Thymus (tissue), 14 donors: ENCODE data around the gene DBX2. TPM values are rescaled to one million over a fixed set of nuclear protein-coding genes. Genes with fewer than 3 reads are reported as not detected.
"Not testable (repeated sequence)": the region's sequence is repeated elsewhere in the genome, so short reads cannot be mapped to it uniquely, and the experiment has no call there.

ENCODE experiments used
- DNase-seq, 9 donors: peaks; one replicate each; pipeline ENCODE4 v3.0.0-alpha.2; 2013; ENCODE audit warnings: low spot score in 9 of 9, low read depth in 6 of 9, missing footprints in 1 of 9
- H3K27ac ChIP-seq, 2 donors: one replicate each; pipeline ENCODE4 v1.5.1; 2013; ENCODE audit warnings: control low read depth in 1 of 2, low read depth in 1 of 2, low read length in 1 of 2, mild to moderate bottlenecking in 1 of 2, moderate library complexity in 1 of 2
- H3K27me3 ChIP-seq, 2 donors: one replicate each; pipeline ENCODE4 v1.5.1; 2013; ENCODE audit warnings: low read length in 1 of 2; ENCODE audit not compliant: control insufficient read depth in 2 of 2, insufficient read depth in 1 of 2
- H3K36me3 ChIP-seq, 2 donors: one replicate each; pipeline ENCODE4 v1.5.1; 2013; ENCODE audit warnings: low read length in 1 of 2, mild to moderate bottlenecking in 1 of 2, moderate library complexity in 1 of 2; ENCODE audit not compliant: control insufficient read depth in 2 of 2, insufficient read depth in 2 of 2
- H3K4me1 ChIP-seq, 2 donors: one replicate each; pipeline ENCODE4 v1.5.1; 2013; ENCODE audit warnings: low read length in 2 of 2; ENCODE audit not compliant: control insufficient read depth in 2 of 2, insufficient read depth in 2 of 2
- H3K4me3 ChIP-seq, 2 donors: one replicate each; pipeline ENCODE4 v1.5.1; 2013; ENCODE audit warnings: low read length in 2 of 2, control low read depth in 1 of 2, mild to moderate bottlenecking in 1 of 2
- H3K9me3 ChIP-seq, 2 donors: one replicate each; pipeline ENCODE4 v1.5.1; 2013; ENCODE audit warnings: low read length in 1 of 2, mild to moderate bottlenecking in 1 of 2; ENCODE audit not compliant: control insufficient read depth in 2 of 2, insufficient read depth in 1 of 2
- WGBS: extraction: QIAGEN DNeasy Blood & Tissue Kit; methylation state at CpG from one replicate; pipeline ENCODE4 v1.1.7; 2013; 5-methylcytosine and 5-hydroxymethylcytosine counted together
- long read RNA-seq, 10 donors: transcript quantifications; one replicate each; lab custom pipeline, GENCODE V29; 2026
- polyA plus RNA-seq: library from polyadenylated mRNA; stranded (reverse); fragments of 200-250 nt; gene quantifications from one replicate; pipeline ENCODE4 v1.2.3, GENCODE V29; 2013
- total RNA-seq: library from RNA; stranded (reverse); fragments of 120-200 nt; gene quantifications from one replicate; pipeline ENCODE4 v1.2.4, GENCODE V29; 2013
- donor health status: healthy.

The DBX2 gene
- total RNA-seq, result under 0.01 TPM
- polyA plus RNA-seq, result not detected
- long read RNA-seq, donor 1, result 0 reads
- long read RNA-seq, donor 2, result 0 reads
- long read RNA-seq, donor 3, result 0 reads
- long read RNA-seq, donor 4, result 0 reads
- long read RNA-seq, donor 5, result 0 reads
- long read RNA-seq, donor 6, result 0 reads
- long read RNA-seq, donor 7, result 0 reads
- long read RNA-seq, donor 8, result 0 reads
- long read RNA-seq, donor 9, result 0 reads
- long read RNA-seq, donor 10, result 0 reads

DNA sequence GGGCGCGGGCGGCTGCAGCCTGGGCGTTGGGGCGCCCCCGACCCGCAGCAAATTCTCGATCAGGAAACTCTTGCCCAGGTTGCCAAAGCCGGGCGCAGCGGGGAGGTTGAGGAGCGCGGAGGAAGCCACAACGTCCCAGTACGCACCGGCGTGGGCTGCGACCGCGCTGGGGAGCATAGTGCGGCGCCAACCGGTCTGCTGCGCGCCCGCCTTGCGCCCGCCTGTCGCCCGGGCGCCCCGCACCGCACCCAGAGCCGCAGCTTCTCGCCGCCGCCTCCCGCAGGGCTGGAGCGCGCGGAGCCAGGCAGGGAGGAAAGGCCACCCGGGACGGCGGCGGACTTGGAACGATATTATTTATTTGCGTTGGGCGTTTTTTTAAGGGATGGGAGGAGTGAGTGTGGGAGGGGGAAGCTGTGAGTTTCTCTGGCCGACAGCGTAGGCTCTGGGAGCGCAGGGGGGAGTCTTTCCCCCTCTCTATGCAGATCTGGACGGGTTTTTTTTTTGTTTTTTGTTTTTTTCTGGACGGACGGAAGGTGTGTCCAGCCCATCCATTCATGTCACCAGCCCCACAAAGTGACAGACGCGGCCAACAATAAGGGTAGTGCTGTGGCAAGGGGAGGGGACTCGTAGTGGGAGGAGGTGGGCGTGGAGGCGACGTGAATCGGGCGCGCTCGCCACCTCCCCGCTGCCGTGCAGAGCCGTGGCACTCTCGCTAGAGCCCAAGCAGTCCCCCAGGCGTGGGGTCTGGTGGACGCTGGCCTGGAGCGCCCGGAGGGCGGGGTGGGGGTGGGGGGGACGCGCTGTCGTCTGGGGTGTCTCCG, at the start of gene DBX2:
TSS of gene DBX2 (minus strand) at position 349 of the 821 bp plus-strand sequence. CDS start at position 177, 172 bp downstream.
- Histone ChIP-seq H3K4me1 (no peaks in the 10 kb centered on the region), H3K4me3 (peak within 1 kb of the TSS in 1 of 2 donors; percentile 8), H3K27me3 (peaks cover 37 to 47% of the 10 kb centered on the region in 2 donors), H3K36me3 (no peaks in the 10 kb centered on the region), H3K9me3 (no peaks in the 10 kb centered on the region), H3K27ac (no peak within 1 kb of the TSS)
- 2% methylated on average over 77 of the region's 77 CpGs for WGBS
- DNase-seq, result no peak

DNA sequence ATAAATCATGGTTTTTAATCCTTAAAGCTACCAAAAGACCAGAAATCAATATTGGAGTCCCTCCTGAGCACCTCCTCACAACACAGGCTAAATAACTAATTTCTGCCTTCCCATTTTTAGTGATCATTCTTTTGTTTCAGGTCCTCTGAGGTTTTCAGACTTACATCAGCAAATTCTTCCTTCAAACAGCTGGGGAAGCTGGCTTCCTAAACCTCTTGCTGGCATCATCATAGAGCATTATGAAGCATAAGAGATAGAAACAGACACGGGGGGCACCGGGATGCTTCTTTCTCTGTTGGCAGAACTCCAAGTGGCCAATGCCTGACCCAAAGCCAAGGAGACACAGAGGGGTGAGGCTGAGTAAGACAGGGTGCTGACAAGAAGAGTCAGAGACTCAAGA, 47.9 kb upstream of the DBX2 start:
- Histone ChIP-seq H3K4me1 (no peaks in the 10 kb centered on the region), H3K27me3 (no peaks in the 10 kb centered on the region), H3K9me3 (no peaks in the 10 kb centered on the region), H3K36me3 (no peaks in the 10 kb centered on the region), H3K27ac (no peak overlapping the region), H3K4me3 (no peak overlapping the region)
- no peak for DNase-seq
- WGBS, result 86% methylated on average over 2 of the region's 2 CpGs

DNA sequence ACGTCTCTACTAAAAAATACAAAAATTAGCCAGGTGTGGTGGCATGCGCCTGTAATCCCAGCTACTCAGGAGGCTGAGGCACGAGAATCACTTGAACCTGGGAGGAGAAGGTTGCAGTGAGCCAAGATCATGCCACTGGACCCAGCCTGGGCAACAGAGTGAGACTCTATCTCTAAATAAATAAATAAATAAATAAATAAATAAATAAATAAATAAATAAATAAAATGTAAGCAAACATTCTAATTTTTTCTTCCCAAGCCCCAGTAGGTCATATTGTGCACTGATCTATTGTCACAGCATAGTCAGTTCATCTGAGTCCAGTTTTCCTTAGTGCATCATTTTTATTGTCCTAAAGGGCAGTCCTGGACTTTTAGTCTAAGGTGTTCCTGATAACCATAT, 44.5 kb upstream of the DBX2 start:
- DNase-seq, result not testable (repeated sequence)

DNA sequence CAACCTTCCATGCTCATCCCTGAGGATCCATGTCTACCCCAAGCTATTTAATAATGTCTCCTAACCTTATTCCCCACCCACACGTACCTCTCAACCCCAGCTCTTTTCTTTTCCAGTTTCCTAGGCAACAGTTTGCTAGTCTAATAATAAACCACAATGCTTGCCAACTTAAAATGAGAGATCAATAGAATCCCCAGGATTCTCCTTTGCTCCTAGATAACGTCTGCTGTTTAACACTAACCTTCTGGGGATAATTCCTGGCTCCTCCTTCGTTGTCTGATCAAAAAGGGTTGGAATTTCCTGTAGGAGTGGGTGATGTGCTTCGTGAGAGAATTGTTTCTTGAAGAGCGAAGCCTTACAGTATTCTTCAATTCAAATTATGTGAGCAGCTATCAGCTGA, 42.2 kb upstream of the DBX2 start:
- no peaks in the 10 kb centered on the region for H3K4me1 ChIP-seq
- H3K27me3 ChIP-seq, result no peaks in the 10 kb centered on the region
- H3K9me3 ChIP-seq, result no peaks in the 10 kb centered on the region
- DNase-seq, result no peak
- H3K4me3 ChIP-seq, result no peak overlapping the region
- H3K36me3 ChIP-seq, result no peaks in the 10 kb centered on the region
- H3K27ac ChIP-seq, result no peak overlapping the region
- WGBS, result 70% methylated on average over 5 of the region's 5 CpGs

More for the DNA sequence above, 44.5 kb upstream of the DBX2 start:
- not testable (repeated sequence) for H3K27me3 ChIP-seq, H3K27ac ChIP-seq, H3K36me3 ChIP-seq, H3K4me3 ChIP-seq, H3K9me3 ChIP-seq, H3K4me1 ChIP-seq
- WGBS, result 96% methylated on average over 3 of the region's 3 CpGs

DNA sequence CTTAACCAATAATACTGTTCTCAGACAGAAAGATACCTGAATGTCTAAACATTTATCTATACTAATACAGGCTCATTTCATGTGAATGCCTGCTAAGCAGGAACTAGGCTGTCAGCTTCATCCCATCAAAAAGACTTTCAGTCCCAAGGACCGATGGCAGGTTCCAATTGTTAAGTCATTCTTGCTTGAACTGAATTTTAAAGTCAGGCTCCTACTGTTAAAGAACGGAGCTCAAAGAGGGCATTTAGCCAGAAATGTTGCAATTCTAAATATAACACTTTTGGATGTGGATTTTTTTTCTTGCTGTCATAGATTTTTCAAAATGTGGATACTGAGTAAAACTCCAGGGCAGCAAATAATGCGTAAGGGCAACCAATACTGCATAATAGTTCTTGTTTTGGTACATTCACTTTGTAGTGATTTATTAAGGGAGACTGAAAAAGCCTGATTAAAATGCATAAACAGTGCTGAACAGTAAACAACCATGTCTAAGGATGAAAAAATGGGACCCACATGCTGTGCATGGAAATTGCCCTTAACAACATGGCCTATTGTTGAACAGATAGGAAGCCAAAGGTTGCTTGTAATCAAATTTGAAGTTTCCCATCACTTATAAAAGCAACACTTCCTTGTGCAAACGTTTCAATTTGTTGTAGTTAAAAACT, 38.6 kb upstream of the DBX2 start:
- no peaks in the 10 kb centered on the region for H3K36me3 ChIP-seq
- no peak overlapping the region for H3K27ac ChIP-seq
- H3K4me3 ChIP-seq, result no peak overlapping the region
- DNase-seq, result no peak
- WGBS, result 68% methylated on average over 4 of the region's 4 CpGs
- peaks cover 0 to 3% of the 10 kb centered on the region in 2 donors for H3K9me3 ChIP-seq
- H3K27me3 ChIP-seq, result no peaks in the 10 kb centered on the region
- H3K4me1 ChIP-seq, result no peaks in the 10 kb centered on the region

DNA sequence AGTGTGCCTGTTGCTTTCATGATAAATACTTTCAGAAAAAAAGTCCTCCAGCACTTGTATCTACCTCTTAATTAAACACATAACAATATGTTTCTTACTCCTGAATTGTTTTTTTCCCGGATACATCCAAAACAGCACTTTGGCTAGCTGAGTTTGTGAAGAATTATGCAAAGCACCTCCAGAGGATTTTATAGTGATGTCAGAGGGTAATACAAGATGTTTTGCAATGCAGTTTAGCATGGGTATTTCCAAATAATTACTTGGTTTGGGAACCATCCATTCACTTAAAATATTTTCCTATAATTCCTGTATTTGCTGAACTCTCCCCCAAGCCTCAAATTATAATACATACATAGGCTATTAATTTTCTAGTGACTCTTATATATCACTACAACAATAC, 37.7 kb upstream of the DBX2 start:
- H3K27me3 ChIP-seq, result no peaks in the 10 kb centered on the region
- WGBS, result 96% methylated on average over 1 of the region's 1 CpG
- H3K9me3 ChIP-seq, result peaks cover 0 to 3% of the 10 kb centered on the region in 2 donors
- no peak overlapping the region for H3K4me3 ChIP-seq
- no peaks in the 10 kb centered on the region for H3K4me1 ChIP-seq
- no peak overlapping the region for H3K27ac ChIP-seq
- DNase-seq, result no peak
- H3K36me3 ChIP-seq, result no peaks in the 10 kb centered on the region

DNA sequence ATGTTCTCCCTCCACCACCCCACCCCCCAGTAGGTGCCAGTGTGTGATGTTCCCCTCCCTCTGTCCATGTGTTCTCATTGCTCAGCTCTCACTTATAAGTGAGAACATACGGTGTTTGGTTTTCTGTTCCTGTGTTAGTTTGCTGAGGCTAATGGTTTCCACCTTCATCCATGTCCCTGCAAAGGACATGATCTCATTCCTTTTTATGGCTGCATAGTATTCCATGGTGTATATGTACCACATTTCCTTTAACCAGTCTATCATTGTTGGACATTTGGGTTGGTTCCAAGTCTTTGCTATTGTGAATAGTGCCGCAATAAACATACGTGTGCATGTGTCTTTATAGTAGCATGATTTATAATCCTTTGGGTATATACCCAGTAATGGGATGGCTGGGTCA, 33.3 kb upstream of the DBX2 start:
- H3K27me3 ChIP-seq, H3K4me3 ChIP-seq, H3K27ac ChIP-seq, H3K4me1 ChIP-seq, H3K36me3 ChIP-seq, DNase-seq, H3K9me3 ChIP-seq: not testable (repeated sequence)
- WGBS, result 99% methylated on average over 3 of the region's 3 CpGs

DNA sequence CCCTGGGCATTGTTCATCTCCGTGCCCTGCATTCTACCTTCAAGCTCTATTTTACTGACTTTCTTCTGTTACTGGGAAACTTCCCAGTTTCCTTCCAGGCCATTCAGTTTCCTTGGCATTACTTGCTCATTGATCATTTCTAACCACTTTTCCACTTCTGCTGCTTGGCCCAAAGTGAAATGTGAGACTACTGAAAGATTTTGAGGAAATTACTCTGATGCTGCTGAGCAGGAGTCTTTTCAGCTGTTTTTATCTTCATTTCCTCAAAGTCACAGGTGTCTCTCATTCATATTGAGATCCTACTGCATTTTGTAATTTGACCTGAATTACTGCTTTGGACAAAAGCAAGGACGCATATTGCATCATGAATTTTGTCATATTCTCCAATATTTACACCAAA, 26.4 kb upstream of the DBX2 start:
- no peaks in the 10 kb centered on the region for H3K9me3 ChIP-seq
- H3K36me3 ChIP-seq, result no peaks in the 10 kb centered on the region
- DNase-seq, result no peak
- no peak overlapping the region for H3K27ac ChIP-seq
- WGBS, result 88% methylated on average over 2 of the region's 2 CpGs
- H3K27me3 ChIP-seq, result no peaks in the 10 kb centered on the region
- H3K4me3 ChIP-seq, result no peak overlapping the region
- no peaks in the 10 kb centered on the region for H3K4me1 ChIP-seq

DNA sequence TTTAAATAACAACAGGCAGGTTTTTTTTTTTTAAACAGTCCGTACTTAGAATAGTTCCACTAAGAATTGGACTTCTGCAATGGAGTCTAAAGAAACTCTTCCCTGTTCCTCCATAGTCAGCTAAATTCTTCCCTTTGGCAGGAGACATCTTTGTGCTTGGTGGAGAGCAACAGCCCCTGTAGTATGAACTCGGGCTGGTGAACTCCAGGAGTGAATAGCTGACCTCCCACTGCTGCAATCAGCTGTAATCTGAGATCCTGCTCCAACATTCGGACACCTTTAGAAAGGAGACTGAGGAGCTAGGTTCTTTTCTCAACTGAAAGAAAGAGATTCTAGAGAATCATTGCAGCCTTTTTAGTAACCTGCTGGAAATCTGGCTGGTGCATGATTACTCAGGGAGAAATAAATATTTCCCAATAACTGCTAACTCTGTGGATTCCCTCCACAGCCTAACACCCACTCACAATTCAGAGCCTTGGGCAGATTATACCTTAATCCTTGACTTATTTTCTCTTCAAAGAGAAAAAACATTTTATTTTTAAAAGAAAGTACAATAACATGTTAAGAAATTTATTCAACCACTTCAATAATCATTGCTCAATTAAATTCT, 25.6 kb upstream of the DBX2 start:
- WGBS, result 69% methylated on average over 3 of the region's 3 CpGs
- Histone ChIP-seq H3K4me1 (no peaks in the 10 kb centered on the region), H3K36me3 (no peaks in the 10 kb centered on the region), H3K27ac (no peak overlapping the region), H3K27me3 (no peaks in the 10 kb centered on the region), H3K4me3 (no peak overlapping the region), H3K9me3 (no peaks in the 10 kb centered on the region)
- no peak for DNase-seq
